ENCODE data around the gene GPR139.

GPR139 gene

GRCh38 chr16:19984135-19984534 lies 89.6 kb downstream of the GPR139 start:
- Histone ChIP-seq H3K4me2 (ENCODE audit: low read depth, low read length, poor library complexity, severe bottlenecking) (no peak overlapping the region), H3K27ac (ENCODE audit: low read depth, low read length) (no peak overlapping the region), H3K4me3 (ENCODE audit: insufficient read depth, low read length, poor library complexity, severe bottlenecking) (no peak overlapping the region), H3K36me3 (ENCODE audit: low read length) (no peaks in the 10 kb centered on the region), H3K79me2 (ENCODE audit: insufficient read depth, low read length) (no peaks in the 10 kb centered on the region), H4K20me1 (ENCODE audit: low read depth, low read length) (no peaks in the 10 kb centered on the region), H2AFZ (ENCODE audit: low read depth, low read length, severe bottlenecking) (no peak overlapping the region), H3F3A (ENCODE audit: insufficient read depth) (no peaks in the 10 kb centered on the region), H3K9me2 (replicated peaks; ENCODE audit: insufficient read depth, low read length) (no peaks in the 10 kb centered on the region), H3K27me3 (ENCODE audit: low read length) (no peaks in the 10 kb centered on the region), H3K9me3 (ENCODE audit: insufficient read depth, low read length) (no peaks in the 10 kb centered on the region), H3K9ac (ENCODE audit: low read length) (no peak overlapping the region)
- no peak for TF ChIP-seq EZH2phosphoT487 (conservative IDR thresholded peaks at IDR 0.05; ENCODE audit: low read length)
- no peak for TF ChIP-seq CTCF (IDR thresholded peaks at IDR 0.05; ENCODE audit: insufficient read depth, low read length, poor library complexity, severe bottlenecking)
